Measurements from ENCODE around the gene NPTXR. TPM values are rescaled to one million over a fixed set of nuclear protein-coding genes. Genes with fewer than 3 reads are reported as not detected.

Gene NPTXR
- total and polyA plus RNA-seq, 2 experiments from 2014 or later, result 0.99 to 2.7 TPM

DNA sequence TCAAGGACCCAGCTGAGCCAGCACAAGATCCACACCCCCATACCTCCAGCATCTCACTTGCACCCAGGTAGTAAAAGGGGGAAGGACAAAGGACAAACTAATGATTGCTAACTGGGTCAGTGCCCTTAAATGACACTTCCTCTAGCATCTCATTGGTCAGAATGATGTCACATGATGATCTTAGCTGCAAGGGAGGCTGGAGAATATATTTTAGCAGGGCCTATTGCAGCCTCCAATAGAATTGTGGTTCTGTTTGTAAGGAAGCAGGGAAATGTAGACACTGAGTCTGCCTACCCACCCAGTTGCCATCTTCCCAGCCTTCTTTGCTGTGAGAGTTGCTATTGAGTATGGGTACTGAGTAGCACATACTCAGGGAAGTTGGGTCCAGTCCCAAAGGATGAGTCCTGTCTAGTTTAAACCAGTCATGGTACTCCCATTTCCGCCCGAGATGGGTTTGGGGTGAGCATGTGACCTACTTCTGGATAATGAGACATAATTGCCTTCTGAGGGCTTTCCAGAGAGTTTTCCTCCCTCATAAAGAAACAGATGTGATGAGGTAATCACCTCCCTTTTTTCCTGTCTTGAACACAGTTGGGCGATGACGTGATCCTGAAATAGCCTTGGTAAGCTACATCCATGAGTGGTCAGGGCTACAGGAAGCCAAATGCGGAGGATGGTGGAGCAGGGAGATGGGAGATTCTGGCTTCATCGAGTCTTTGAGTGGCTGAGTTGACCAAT lies 44.4 kb downstream of the NPTXR start:
- no peaks in the 10 kb centered on the region for H3K9me3 ChIP-seq (ENCODE audit: low read depth)
- TF ChIP-seq EZH2 (IDR thresholded peaks at IDR 0.05; ENCODE audit: insufficient read depth, poor library complexity, severe bottlenecking) (no peak), EZH2phosphoT487 (IDR thresholded peaks at IDR 0.05; ENCODE audit: insufficient read depth, low read depth) (no peak)
- peaks cover 14% of the 10 kb centered on the region; the same call in 1 of the 2 replicates for H3F3A ChIP-seq (ENCODE audit: insufficient read depth)
- H3K4me1 ChIP-seq (ENCODE audit: insufficient read depth), result peaks cover 10% of the 10 kb centered on the region
- peak overlapping the region; percentile 37 for H3K27ac ChIP-seq
- H3K27me3 ChIP-seq (replicated peaks; ENCODE audit: insufficient read depth), result no peaks in the 10 kb centered on the region
- no peak overlapping the region for H3K4me3 ChIP-seq
- in situ Hi-C loops (cut with MboI), result no loop called here
- no peaks in the 10 kb centered on the region for H3K9me2 ChIP-seq (ENCODE audit: insufficient read depth)
- no peak overlapping the region for H3K9ac ChIP-seq
- peak; percentile 86 for DNase-seq
- no peak overlapping the region for H3K4me2 ChIP-seq (ENCODE audit: unreplicated experiment)
- no peaks in the 10 kb centered on the region for H3K79me2 ChIP-seq (ENCODE audit: insufficient read depth)
- no peak overlapping the region for H2AFZ ChIP-seq
- H4K20me1 ChIP-seq (ENCODE audit: insufficient read depth), result no peaks in the 10 kb centered on the region
- WGBS, 2 experiments (ENCODE audit: low coverage in 1 of 2, low lambda C conversion rate in 2 of 2, missing lambda C conversion rate in 2 of 2), result 36 to 37% methylated on average over 6 of the region's 6 CpGs
- no peaks in the 10 kb centered on the region for H3K36me3 ChIP-seq (ENCODE audit: low read depth)

DNA sequence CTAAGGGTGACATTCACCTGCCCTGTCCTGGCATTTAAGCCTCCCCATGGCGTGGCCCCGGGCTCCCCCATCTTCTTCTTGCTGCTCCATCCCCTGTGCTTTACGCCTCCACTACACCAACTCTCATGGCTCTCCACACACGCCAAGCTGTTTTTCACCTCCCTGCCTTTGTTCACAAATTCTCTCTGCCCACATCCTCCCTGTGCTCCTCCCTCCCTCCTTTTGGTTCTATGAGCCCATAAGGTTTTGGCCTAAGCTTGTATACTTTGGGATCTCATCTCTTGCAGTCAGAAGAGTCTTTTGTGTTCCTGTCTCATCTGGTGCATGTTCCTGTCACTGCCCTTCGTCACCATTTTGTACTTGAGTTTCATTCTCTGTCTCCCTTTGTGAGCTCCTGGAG lies 45.3 kb downstream of the NPTXR start:
- Histone ChIP-seq H3K27me3 (replicated peaks; ENCODE audit: insufficient read depth) (no peaks in the 10 kb centered on the region), H4K20me1 (ENCODE audit: insufficient read depth) (no peaks in the 10 kb centered on the region), H3K4me2 (ENCODE audit: unreplicated experiment) (no peak overlapping the region), H3K9ac (no peak overlapping the region), H3K27ac (no peak overlapping the region), H3K79me2 (ENCODE audit: insufficient read depth) (peaks cover 3% of the 10 kb centered on the region), H3K9me3 (ENCODE audit: low read depth) (no peaks in the 10 kb centered on the region), H3K36me3 (ENCODE audit: low read depth) (no peaks in the 10 kb centered on the region), H3K4me3 (no peak overlapping the region), H3K9me2 (ENCODE audit: insufficient read depth) (no peaks in the 10 kb centered on the region), H2AFZ (no peak overlapping the region), H3F3A (ENCODE audit: insufficient read depth) (peaks cover 14% of the 10 kb centered on the region; the same call in 1 of the 2 replicates), H3K4me1 (ENCODE audit: insufficient read depth) (peaks cover 13% of the 10 kb centered on the region)
- WGBS, 2 experiments (ENCODE audit: low coverage in 1 of 2, low lambda C conversion rate in 2 of 2, missing lambda C conversion rate in 2 of 2), result 67 to 70% methylated on average over 5 of the region's 5 CpGs
- in situ Hi-C loops (cut with MboI), result no loop called here
- TF ChIP-seq EZH2 (IDR thresholded peaks at IDR 0.05; ENCODE audit: insufficient read depth, poor library complexity, severe bottlenecking) (no peak), EZH2phosphoT487 (IDR thresholded peaks at IDR 0.05; ENCODE audit: insufficient read depth, low read depth) (no peak)
- no peak for DNase-seq

DNA sequence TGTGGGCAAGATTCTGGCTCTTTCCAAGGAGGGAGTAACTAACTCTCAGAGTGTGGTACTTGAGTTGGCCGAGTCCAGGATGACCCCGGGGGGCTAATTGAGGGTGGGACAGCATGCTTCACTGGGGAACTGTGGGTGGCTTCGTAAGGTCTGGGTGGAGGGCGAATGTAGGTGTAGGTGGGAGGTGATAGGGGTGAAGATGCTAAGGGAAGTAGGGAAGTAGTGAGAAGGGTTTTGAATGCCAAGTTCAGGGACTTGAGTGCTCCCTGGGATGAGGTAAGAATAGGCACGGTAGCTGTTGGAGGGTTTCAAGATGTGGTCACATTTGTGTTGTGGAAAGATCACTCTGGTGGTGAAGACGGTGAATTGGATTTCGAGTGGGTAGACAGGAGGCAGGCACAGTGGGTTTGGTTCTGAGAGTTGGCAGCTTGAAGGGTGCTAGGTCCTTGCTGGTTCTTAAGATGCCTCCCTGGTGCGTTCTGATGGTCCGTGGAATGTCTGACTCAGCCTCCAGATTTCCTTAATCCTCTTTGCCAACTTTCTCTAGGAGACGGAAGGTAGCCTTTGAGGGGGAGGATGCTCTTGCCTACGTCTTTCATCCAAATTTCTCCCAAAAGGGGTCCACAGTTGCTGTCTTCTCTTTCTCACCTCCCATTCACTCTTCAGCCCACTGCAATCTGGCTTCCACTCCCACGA lies 47.4 kb downstream of the NPTXR start:
- Histone ChIP-seq H3K27me3 (replicated peaks; ENCODE audit: insufficient read depth) (no peaks in the 10 kb centered on the region), H3K9ac (no peak overlapping the region), H3F3A (ENCODE audit: insufficient read depth) (0 out of 2 replicates have a peak, but pooled peaks cover 9% of the 10 kb centered on the region), H3K4me3 (no peak overlapping the region), H3K4me1 (ENCODE audit: insufficient read depth) (peaks cover 9% of the 10 kb centered on the region), H3K9me2 (ENCODE audit: insufficient read depth) (no peaks in the 10 kb centered on the region), H2AFZ (no peak overlapping the region), H3K79me2 (ENCODE audit: insufficient read depth) (peaks cover 12% of the 10 kb centered on the region), H3K27ac (no peak overlapping the region), H4K20me1 (ENCODE audit: insufficient read depth) (no peaks in the 10 kb centered on the region), H3K4me2 (ENCODE audit: unreplicated experiment) (no peak overlapping the region), H3K36me3 (ENCODE audit: low read depth) (no peaks in the 10 kb centered on the region), H3K9me3 (ENCODE audit: low read depth) (no peaks in the 10 kb centered on the region)
- 70 to 71% methylated on average over 12 of the region's 12 CpGs for WGBS, 2 experiments (ENCODE audit: low coverage in 1 of 2, low lambda C conversion rate in 2 of 2, missing lambda C conversion rate in 2 of 2)
- TF ChIP-seq EZH2phosphoT487 (IDR thresholded peaks at IDR 0.05; ENCODE audit: insufficient read depth, low read depth) (no peak), EZH2 (IDR thresholded peaks at IDR 0.05; ENCODE audit: insufficient read depth, poor library complexity, severe bottlenecking) (no peak)
- in situ Hi-C loops (cut with MboI), result no loop called here
- DNase-seq, result peak; percentile 18

DNA sequence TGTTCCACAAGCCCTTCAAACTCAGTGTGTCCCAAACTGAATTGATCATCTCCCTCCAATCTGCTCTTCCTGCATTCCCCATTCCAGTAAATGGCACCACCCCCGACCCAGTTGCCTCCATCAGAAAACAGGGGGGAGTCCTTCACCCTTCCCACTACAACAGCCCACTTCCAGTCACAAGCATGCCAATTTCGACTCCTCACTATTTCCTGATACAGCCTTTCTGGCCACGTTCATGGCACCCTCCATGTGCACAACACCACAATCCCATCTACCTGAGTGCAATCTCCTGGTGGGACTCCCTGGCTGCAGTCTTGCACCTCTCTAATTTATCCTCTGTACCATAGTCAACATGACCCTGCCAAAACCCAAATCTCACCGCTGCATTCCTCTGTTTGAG lies 48.3 kb downstream of the NPTXR start:
- Histone ChIP-seq H3K9me2 (ENCODE audit: insufficient read depth) (no peaks in the 10 kb centered on the region), H3K27ac (no peak overlapping the region), H3K4me2 (ENCODE audit: unreplicated experiment) (no peak overlapping the region), H3K79me2 (ENCODE audit: insufficient read depth) (peaks cover 12% of the 10 kb centered on the region), H3K27me3 (replicated peaks; ENCODE audit: insufficient read depth) (no peaks in the 10 kb centered on the region), H3K4me1 (ENCODE audit: insufficient read depth) (peaks cover 9% of the 10 kb centered on the region), H3K9ac (no peak overlapping the region), H3K36me3 (ENCODE audit: low read depth) (no peaks in the 10 kb centered on the region), H3F3A (ENCODE audit: insufficient read depth) (0 out of 2 replicates have a peak, but pooled peaks cover 9% of the 10 kb centered on the region), H3K4me3 (no peak overlapping the region), H2AFZ (no peak overlapping the region), H3K9me3 (ENCODE audit: low read depth) (no peaks in the 10 kb centered on the region), H4K20me1 (ENCODE audit: insufficient read depth) (no peaks in the 10 kb centered on the region)
- 31 to 33% methylated on average over 4 of the region's 4 CpGs for WGBS, 2 experiments (ENCODE audit: low coverage in 1 of 2, low lambda C conversion rate in 2 of 2, missing lambda C conversion rate in 2 of 2)
- TF ChIP-seq EZH2phosphoT487 (IDR thresholded peaks at IDR 0.05; ENCODE audit: insufficient read depth, low read depth), result no peak
- TF ChIP-seq EZH2 (IDR thresholded peaks at IDR 0.05; ENCODE audit: insufficient read depth, poor library complexity, severe bottlenecking), result no peak
- DNase-seq, result no peak
- in situ Hi-C loops (cut with MboI), result no loop called here

Measured in GM23248 (cell line).